Stimulated activated CD8-positive, alpha-beta memory T cell treated with anti-CD3 and anti-CD28 coated beads, Interleukin-2, amount 100 ng/mL, for 1 hour (primary cell): ENCODE measurements around the gene VAMP2.

Experiments used
- DNase-seq, 2 donors: peaks; one replicate each; pipeline ENCODE4 v3.0.0-alpha.2; 2020; ENCODE audit warnings: low read depth in 2 of 2

Gene VAMP2

GRCh38 chr17:8122924-8123694 is 39.6 kb downstream of the VAMP2 start:
- no peak for DNase-seq

GRCh38 chr17:8122422-8122923 is 40.3 kb downstream of the VAMP2 start:
- DNase-seq: no peak

- DNase-seq: no peak
Measured at GRCh38 chr17:8121681-8122421, 40.9 kb downstream of the VAMP2 start.

- no peak for DNase-seq
Measured at GRCh38 chr17:8121407-8121680, 41.4 kb downstream of the VAMP2 start.

GRCh38 chr17:8120520-8121406 is 42.0 kb downstream of the VAMP2 start:
- DNase-seq: no peak

GRCh38 chr17:8119581-8120519 is 42.9 kb downstream of the VAMP2 start:
- DNase-seq: peak; percentile 61 to 62

GRCh38 chr17:8118769-8119580 is 43.8 kb downstream of the VAMP2 start:
- DNase-seq: peak; percentile 62 to 75

GRCh38 chr17:8117980-8118768 is 44.6 kb downstream of the VAMP2 start, which contains the start of gene ALOXE3:
Gene ALOXE3 (minus strand): TSS chr17:8118514. CDS start chr17:8117990, 524 bp downstream.
- DNase-seq: no peak

- no peak for DNase-seq
Measured at GRCh38 chr17:8117367-8117979, 45.3 kb downstream of the VAMP2 start.

GRCh38 chr17:8116776-8117175 is 46.0 kb downstream of the VAMP2 start:
- no peak for DNase-seq

- DNase-seq: no peak
Measured at GRCh38 chr17:8110907-8111306, 51.8 kb downstream of the VAMP2 start.

- DNase-seq: no peak
Measured at GRCh38 chr17:8110456-8110804, 52.3 kb downstream of the VAMP2 start.

- peak; percentile 57 to 72 for DNase-seq
Measured at GRCh38 chr17:8109661-8110455, 52.9 kb downstream of the VAMP2 start.
